RWPE2 (cell line): ENCODE data around the gene ARID1A.

Experiments
- ATAC-seq: fragments of 200-7000 bp; cut with Tn5 transposase; 3 replicates; pipeline ENCODE4 v1.9.1; 2021; ENCODE audit warnings: low read depth
- DNase-seq: peaks from one replicate; pipeline ENCODE4 v3.0.0-alpha.2; 2020; ENCODE audit warnings: low spot score
- H3K27ac ChIP-seq: fragments of 450-650 bp; 2 replicates; pipeline ENCODE4 v1.5.1; 2017; ENCODE audit warnings: mild to moderate bottlenecking; ENCODE audit not compliant: poor library complexity, severe bottlenecking
- H3K27me3 ChIP-seq: fragments of 250-450 bp; sonication (Bioruptor Pico); 2 replicates; pipeline ENCODE4 v1.5.1; 2021; ENCODE audit warnings: mild to moderate bottlenecking, moderate library complexity; ENCODE audit not compliant: insufficient read depth, poor library complexity, severe bottlenecking
- H3K36me3 ChIP-seq: fragments of 250-450 bp; sonication (Bioruptor Pico); 2 replicates; pipeline ENCODE4 v1.5.1; 2020; ENCODE audit warnings: low read depth, mild to moderate bottlenecking, moderate library complexity
- H3K4me1 ChIP-seq: fragments of 250-450 bp; sonication (Bioruptor Pico); 2 replicates; pipeline ENCODE4 v1.5.1; 2021; ENCODE audit warnings: mild to moderate bottlenecking, moderate library complexity; ENCODE audit not compliant: insufficient read depth, poor library complexity, severe bottlenecking
- H3K4me3 ChIP-seq: fragments of 250-450 bp; sonication (Bioruptor Pico); 2 replicates; pipeline ENCODE4 v1.5.1; 2021; ENCODE audit warnings: mild to moderate bottlenecking, moderate library complexity; ENCODE audit not compliant: severe bottlenecking
- H3K9me3 ChIP-seq: fragments of 250-450 bp; sonication (Bioruptor Pico); 2 replicates; pipeline ENCODE4 v1.5.1; 2021; ENCODE audit warnings: mild to moderate bottlenecking, moderate library complexity; ENCODE audit not compliant: severe bottlenecking
- TF ChIP-seq, protein P1 (sequence below): fragments of 450-650 bp; IDR thresholded peaks from one replicate; pipeline ENCODE4 v1.5.1; 2017; ENCODE audit warnings: mild to moderate bottlenecking, moderate library complexity; ENCODE audit not compliant: poor library complexity, severe bottlenecking

ARID1A gene

DNA sequence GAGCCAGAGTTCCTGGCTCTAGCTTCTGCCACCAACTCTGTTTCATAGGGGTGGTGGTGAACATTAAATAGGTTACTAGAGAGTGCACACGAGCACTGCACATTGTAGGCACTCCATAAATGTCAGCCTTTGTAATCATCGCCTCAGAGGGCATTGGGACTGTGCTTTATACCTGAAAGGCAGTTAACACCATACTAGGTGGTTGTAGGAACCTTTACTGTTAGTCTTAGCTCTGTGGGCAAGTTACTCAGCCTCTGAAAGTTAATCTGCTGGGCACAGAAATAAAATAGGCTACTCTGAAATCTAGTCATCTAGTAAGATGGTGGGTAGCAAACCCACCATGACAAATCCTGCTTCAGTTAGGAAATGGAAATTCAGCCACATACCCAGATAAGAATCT, 37.6 kb downstream of the ARID1A start:
- Histone ChIP-seq H3K9me3 (no peaks in the 10 kb centered on the region), H3K36me3 (peaks cover 85% of the 10 kb centered on the region), H3K27ac (peak overlapping the region; percentile 81), H3K4me1 (peaks cover 17% of the 10 kb centered on the region), H3K27me3 (no peaks in the 10 kb centered on the region), H3K4me3 (no peak overlapping the region)
- TF ChIP-seq, protein P1, sequence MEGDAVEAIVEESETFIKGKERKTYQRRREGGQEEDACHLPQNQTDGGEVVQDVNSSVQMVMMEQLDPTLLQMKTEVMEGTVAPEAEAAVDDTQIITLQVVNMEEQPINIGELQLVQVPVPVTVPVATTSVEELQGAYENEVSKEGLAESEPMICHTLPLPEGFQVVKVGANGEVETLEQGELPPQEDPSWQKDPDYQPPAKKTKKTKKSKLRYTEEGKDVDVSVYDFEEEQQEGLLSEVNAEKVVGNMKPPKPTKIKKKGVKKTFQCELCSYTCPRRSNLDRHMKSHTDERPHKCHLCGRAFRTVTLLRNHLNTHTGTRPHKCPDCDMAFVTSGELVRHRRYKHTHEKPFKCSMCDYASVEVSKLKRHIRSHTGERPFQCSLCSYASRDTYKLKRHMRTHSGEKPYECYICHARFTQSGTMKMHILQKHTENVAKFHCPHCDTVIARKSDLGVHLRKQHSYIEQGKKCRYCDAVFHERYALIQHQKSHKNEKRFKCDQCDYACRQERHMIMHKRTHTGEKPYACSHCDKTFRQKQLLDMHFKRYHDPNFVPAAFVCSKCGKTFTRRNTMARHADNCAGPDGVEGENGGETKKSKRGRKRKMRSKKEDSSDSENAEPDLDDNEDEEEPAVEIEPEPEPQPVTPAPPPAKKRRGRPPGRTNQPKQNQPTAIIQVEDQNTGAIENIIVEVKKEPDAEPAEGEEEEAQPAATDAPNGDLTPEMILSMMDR = no peak
- ATAC-seq = peak; percentile 15; the same call in 2 of the 3 replicates
- DNase-seq = no peak

DNA sequence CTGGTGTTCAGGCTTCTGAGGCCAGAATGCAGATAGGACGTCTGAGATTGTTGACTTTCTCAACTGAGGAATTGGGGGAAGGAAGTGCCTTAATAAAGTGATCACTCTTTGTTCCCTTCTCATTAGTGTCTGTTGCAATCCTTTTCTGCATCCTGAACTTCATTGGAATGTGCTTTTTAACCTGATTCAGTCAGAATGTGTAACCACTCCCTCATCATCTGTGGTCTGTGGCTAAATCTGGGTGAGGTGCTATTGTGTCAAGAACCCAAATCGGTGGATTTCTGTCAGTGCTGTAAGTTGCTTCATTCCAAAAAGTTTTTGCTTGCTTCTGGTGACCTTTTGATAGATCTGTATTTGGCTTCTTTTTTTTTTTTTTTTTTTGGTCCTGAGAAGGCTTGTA, 38.2 kb downstream of the ARID1A start:
- peak overlapping the region; percentile 81 for H3K27ac ChIP-seq
- peak; percentile 90 for ATAC-seq
- H3K36me3 ChIP-seq = peaks cover 90% of the 10 kb centered on the region
- H3K9me3 ChIP-seq = no peaks in the 10 kb centered on the region
- H3K4me3 ChIP-seq = no peak overlapping the region
- no peaks in the 10 kb centered on the region for H3K27me3 ChIP-seq
- no peak for DNase-seq
- peaks cover 17% of the 10 kb centered on the region for H3K4me1 ChIP-seq
- TF ChIP-seq, protein P1 = no peak

GRCh38 chr1:26734501-26735058, 38.8 kb downstream of the ARID1A start:
- H3K9me3 ChIP-seq = no peaks in the 10 kb centered on the region
- H3K36me3 ChIP-seq = peaks cover 90% of the 10 kb centered on the region
- peak overlapping the region; percentile 81 for H3K27ac ChIP-seq
- ATAC-seq (no peak), DNase-seq (no peak)
- peaks cover 17% of the 10 kb centered on the region for H3K4me1 ChIP-seq
- TF ChIP-seq, protein P1 = no peak
- no peak overlapping the region for H3K4me3 ChIP-seq
- no peaks in the 10 kb centered on the region for H3K27me3 ChIP-seq

GRCh38 chr1:26739329-26739914, 43.6 kb downstream of the ARID1A start:
- no peak overlapping the region for H3K4me3 ChIP-seq
- H3K9me3 ChIP-seq = no peaks in the 10 kb centered on the region
- H3K27ac ChIP-seq = no peak overlapping the region
- TF ChIP-seq, protein P1 = no peak
- DNase-seq (no peak), ATAC-seq (no peak)
- no peaks in the 10 kb centered on the region for H3K27me3 ChIP-seq
- H3K4me1 ChIP-seq = peaks cover 9% of the 10 kb centered on the region
- H3K36me3 ChIP-seq = peaks cover 67% of the 10 kb centered on the region

DNA sequence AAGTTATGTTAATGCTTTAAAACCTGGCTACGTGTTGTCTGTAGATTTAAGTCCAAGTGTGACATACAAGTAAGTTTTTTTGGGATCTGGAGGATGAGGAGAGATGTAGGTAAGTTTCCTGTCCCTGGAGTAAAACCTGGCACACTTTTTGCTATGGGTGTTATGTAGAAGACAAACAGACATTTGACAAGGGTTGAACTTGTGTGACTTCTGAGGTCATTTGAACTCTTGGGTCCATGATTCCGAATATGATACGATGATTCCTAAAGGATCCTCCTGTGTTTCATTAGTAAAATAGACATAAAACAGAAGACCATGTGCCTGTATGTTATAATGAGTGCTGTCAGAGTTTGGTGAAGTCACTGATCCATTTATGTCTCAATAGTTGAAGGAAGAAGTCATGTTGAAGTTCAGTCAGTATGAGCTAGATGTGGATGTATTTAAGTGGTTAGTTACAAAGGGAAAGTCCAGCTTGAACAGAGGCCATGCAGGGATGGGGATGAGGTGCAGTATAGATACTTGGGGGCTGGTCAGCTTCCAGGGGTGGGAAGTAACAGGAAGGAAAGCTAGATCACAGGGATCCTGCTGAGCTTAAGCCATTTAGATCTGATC, 44.3 kb downstream of the ARID1A start:
- DNase-seq (no peak), ATAC-seq (no peak)
- TF ChIP-seq, protein P1 = no peak
- Histone ChIP-seq H3K4me1 (peaks cover 14% of the 10 kb centered on the region), H3K27me3 (no peaks in the 10 kb centered on the region), H3K4me3 (no peak overlapping the region), H3K27ac (no peak overlapping the region), H3K9me3 (no peaks in the 10 kb centered on the region), H3K36me3 (peaks cover 63% of the 10 kb centered on the region)
